HG03108 (cell line): Measurements from ENCODE around the gene CDH23.

Experiments
- ATAC-seq: cut with Tn5 transposase; IDR thresholded peaks from one replicate; pipeline ENCODE4 v1.9.1; 2021; ENCODE audit warnings: moderate library complexity; ENCODE audit not compliant: unreplicated experiment

CDH23 gene

GRCh38 chr10:71392292-71392691 lies 4.4 kb upstream of the CDH23 start:
- ATAC-seq = no peak

GRCh38 chr10:71392791-71393781 lies 3.6 kb upstream of the CDH23 start:
- ATAC-seq = no peak

- no peak for ATAC-seq
Observed at GRCh38 chr10:71393841-71394475, 2.8 kb upstream of the CDH23 start.

GRCh38 chr10:71394926-71395562 lies 1.7 kb upstream of the CDH23 start:
- ATAC-seq = no peak

GRCh38 chr10:71395621-71396020 lies 1.1 kb upstream of the CDH23 start:
- no peak for ATAC-seq

GRCh38 chr10:71396084-71396710 lies 523 bp upstream of the CDH23 start:
- ATAC-seq = no peak

- no peak for ATAC-seq
Observed at GRCh38 chr10:71397296-71398212, 834 bp downstream of the CDH23 start.

- ATAC-seq = no peak
Observed at GRCh38 chr10:71398976-71399375, 2.3 kb downstream of the CDH23 start.

- no peak for ATAC-seq
Observed at GRCh38 chr10:71399946-71400345, 3.2 kb downstream of the CDH23 start.

- ATAC-seq = no peak
Observed at GRCh38 chr10:71401056-71401455, 4.3 kb downstream of the CDH23 start.

GRCh38 chr10:71402005-71402404 lies 5.3 kb downstream of the CDH23 start:
- ATAC-seq = no peak

GRCh38 chr10:71404503-71405295 lies 8.0 kb downstream of the CDH23 start:
- ATAC-seq = no peak

- ATAC-seq = no peak
Observed at GRCh38 chr10:71406878-71407277, 10.2 kb downstream of the CDH23 start.

GRCh38 chr10:71408436-71409225 lies 11.9 kb downstream of the CDH23 start:
- ATAC-seq = no peak

- no peak for ATAC-seq
Observed at GRCh38 chr10:71409516-71410104, 12.9 kb downstream of the CDH23 start.

- ATAC-seq = no peak
Observed at GRCh38 chr10:71413581-71413980, 16.9 kb downstream of the CDH23 start.

GRCh38 chr10:71414359-71414758 lies 17.6 kb downstream of the CDH23 start:
- no peak for ATAC-seq

- no peak for ATAC-seq
Observed at GRCh38 chr10:71419002-71419540, 22.4 kb downstream of the CDH23 start.
